Measurements from ENCODE around the gene DSCAM.

DSCAM gene

GRCh38 chr21:40496116-40496515 lies 350.8 kb downstream of the DSCAM start:
- no peak overlapping the region for H3K9ac ChIP-seq (ENCODE audit: low read depth, low read length)
- H3K36me3 ChIP-seq (ENCODE audit: insufficient read depth, low read length) = no peaks in the 10 kb centered on the region
- no peaks in the 10 kb centered on the region for H3K27me3 ChIP-seq (ENCODE audit: insufficient read depth, low read length)
- no peak overlapping the region for H3K27ac ChIP-seq (ENCODE audit: low read depth, low read length)
- H3K4me3 ChIP-seq (ENCODE audit: low read length) = no peak overlapping the region
- H3K9me3 ChIP-seq (ENCODE audit: insufficient read depth, low read depth, low read length) = peaks cover 7% of the 10 kb centered on the region; the same call in 1 of the 2 replicates
- no peaks in the 10 kb centered on the region for H3K4me1 ChIP-seq (ENCODE audit: insufficient read depth, low read length)

- H3K4me1 ChIP-seq (ENCODE audit: insufficient read depth, low read length) = no peaks in the 10 kb centered on the region
- 93% methylated on average over 1 of the region's 1 CpG for WGBS
- peaks cover 7% of the 10 kb centered on the region; the same call in 1 of the 2 replicates for H3K9me3 ChIP-seq (ENCODE audit: insufficient read depth, low read depth, low read length)
- no peak overlapping the region for H3K27ac ChIP-seq (ENCODE audit: low read depth, low read length)
- H3K4me3 ChIP-seq (ENCODE audit: low read length) = no peak overlapping the region
- H3K27me3 ChIP-seq (ENCODE audit: insufficient read depth, low read length) = no peaks in the 10 kb centered on the region
- no peak overlapping the region for H3K9ac ChIP-seq (ENCODE audit: low read depth, low read length)
- H3K36me3 ChIP-seq (ENCODE audit: insufficient read depth, low read length) = no peaks in the 10 kb centered on the region
Measured at GRCh38 chr21:40490408-40490807, 356.6 kb downstream of the DSCAM start.

GRCh38 chr21:40489001-40489400 lies 358.0 kb downstream of the DSCAM start:
- Histone ChIP-seq H3K27me3 (ENCODE audit: insufficient read depth, low read length) (no peaks in the 10 kb centered on the region), H3K4me3 (ENCODE audit: low read length) (no peak overlapping the region), H3K36me3 (ENCODE audit: insufficient read depth, low read length) (no peaks in the 10 kb centered on the region), H3K27ac (ENCODE audit: low read depth, low read length) (no peak overlapping the region), H3K4me1 (ENCODE audit: insufficient read depth, low read length) (no peaks in the 10 kb centered on the region), H3K9ac (ENCODE audit: low read depth, low read length) (no peak overlapping the region), H3K9me3 (ENCODE audit: insufficient read depth, low read depth, low read length) (peaks cover 7% of the 10 kb centered on the region; the same call in 1 of the 2 replicates)
- WGBS = 100% methylated on average over 1 of the region's 1 CpG

GRCh38 chr21:40481764-40482163 lies 365.2 kb downstream of the DSCAM start:
- Histone ChIP-seq H3K36me3 (ENCODE audit: insufficient read depth, low read length) (no peaks in the 10 kb centered on the region), H3K9me3 (ENCODE audit: insufficient read depth, low read depth, low read length) (no peaks in the 10 kb centered on the region), H3K27ac (ENCODE audit: low read depth, low read length) (no peak overlapping the region), H3K27me3 (ENCODE audit: insufficient read depth, low read length) (no peaks in the 10 kb centered on the region), H3K4me3 (ENCODE audit: low read length) (no peak overlapping the region), H3K9ac (ENCODE audit: low read depth, low read length) (no peak overlapping the region), H3K4me1 (ENCODE audit: insufficient read depth, low read length) (no peaks in the 10 kb centered on the region)
- 94% methylated on average over 9 of the region's 9 CpGs for WGBS

GRCh38 chr21:40474513-40474912 lies 372.4 kb downstream of the DSCAM start:
- H3K27ac ChIP-seq (ENCODE audit: low read depth, low read length) = no peak overlapping the region
- WGBS = 94% methylated on average over 15 of the region's 15 CpGs
- H3K36me3 ChIP-seq (ENCODE audit: insufficient read depth, low read length) = no peaks in the 10 kb centered on the region
- no peak overlapping the region for H3K4me3 ChIP-seq (ENCODE audit: low read length)
- no peaks in the 10 kb centered on the region for H3K4me1 ChIP-seq (ENCODE audit: insufficient read depth, low read length)
- no peaks in the 10 kb centered on the region for H3K9me3 ChIP-seq (ENCODE audit: insufficient read depth, low read depth, low read length)
- no peak overlapping the region for H3K9ac ChIP-seq (ENCODE audit: low read depth, low read length)
- H3K27me3 ChIP-seq (ENCODE audit: insufficient read depth, low read length) = no peaks in the 10 kb centered on the region

GRCh38 chr21:40472013-40472412 lies 374.9 kb downstream of the DSCAM start:
- WGBS = 97% methylated on average over 2 of the region's 4 CpGs
- H3K4me1 ChIP-seq (ENCODE audit: insufficient read depth, low read length) = no peaks in the 10 kb centered on the region
- H3K27me3 ChIP-seq (ENCODE audit: insufficient read depth, low read length) = no peaks in the 10 kb centered on the region
- no peak overlapping the region for H3K9ac ChIP-seq (ENCODE audit: low read depth, low read length)
- no peak overlapping the region for H3K4me3 ChIP-seq (ENCODE audit: low read length)
- H3K27ac ChIP-seq (ENCODE audit: low read depth, low read length) = no peak overlapping the region
- H3K36me3 ChIP-seq (ENCODE audit: insufficient read depth, low read length) = no peaks in the 10 kb centered on the region
- H3K9me3 ChIP-seq (ENCODE audit: insufficient read depth, low read depth, low read length) = no peaks in the 10 kb centered on the region

GRCh38 chr21:40471103-40471502 lies 375.9 kb downstream of the DSCAM start:
- H3K27me3 ChIP-seq (ENCODE audit: insufficient read depth, low read length) = no peaks in the 10 kb centered on the region
- H3K27ac ChIP-seq (ENCODE audit: low read depth, low read length) = no peak overlapping the region
- H3K4me3 ChIP-seq (ENCODE audit: low read length) = no peak overlapping the region
- no peak overlapping the region for H3K9ac ChIP-seq (ENCODE audit: low read depth, low read length)
- no peaks in the 10 kb centered on the region for H3K4me1 ChIP-seq (ENCODE audit: insufficient read depth, low read length)
- H3K9me3 ChIP-seq (ENCODE audit: insufficient read depth, low read depth, low read length) = no peaks in the 10 kb centered on the region
- no peaks in the 10 kb centered on the region for H3K36me3 ChIP-seq (ENCODE audit: insufficient read depth, low read length)
- WGBS = 95% methylated on average over 2 of the region's 2 CpGs

GRCh38 chr21:40466893-40467483 lies 380.0 kb downstream of the DSCAM start:
- no peaks in the 10 kb centered on the region for H3K27me3 ChIP-seq (ENCODE audit: insufficient read depth, low read length)
- no peaks in the 10 kb centered on the region for H3K4me1 ChIP-seq (ENCODE audit: insufficient read depth, low read length)
- H3K36me3 ChIP-seq (ENCODE audit: insufficient read depth, low read length) = no peaks in the 10 kb centered on the region
- no peak overlapping the region for H3K4me3 ChIP-seq (ENCODE audit: low read length)
- H3K27ac ChIP-seq (ENCODE audit: low read depth, low read length) = no peak overlapping the region
- no peaks in the 10 kb centered on the region for H3K9me3 ChIP-seq (ENCODE audit: insufficient read depth, low read depth, low read length)
- WGBS = 82% methylated on average over 1 of the region's 1 CpG
- no peak overlapping the region for H3K9ac ChIP-seq (ENCODE audit: low read depth, low read length)

- Histone ChIP-seq H3K27ac (ENCODE audit: low read depth, low read length) (no peak overlapping the region), H3K9me3 (ENCODE audit: insufficient read depth, low read depth, low read length) (no peaks in the 10 kb centered on the region), H3K4me1 (ENCODE audit: insufficient read depth, low read length) (no peaks in the 10 kb centered on the region), H3K36me3 (ENCODE audit: insufficient read depth, low read length) (no peaks in the 10 kb centered on the region), H3K9ac (ENCODE audit: low read depth, low read length) (no peak overlapping the region), H3K4me3 (ENCODE audit: low read length) (no peak overlapping the region), H3K27me3 (ENCODE audit: insufficient read depth, low read length) (no peaks in the 10 kb centered on the region)
- WGBS = 95% methylated on average over 7 of the region's 7 CpGs
Measured at GRCh38 chr21:40465382-40465781, 381.6 kb downstream of the DSCAM start.

GRCh38 chr21:40463176-40463575 lies 383.8 kb downstream of the DSCAM start:
- 93% methylated on average over 2 of the region's 2 CpGs for WGBS
- Histone ChIP-seq H3K9ac (ENCODE audit: low read depth, low read length) (no peak overlapping the region), H3K4me3 (ENCODE audit: low read length) (no peak overlapping the region), H3K36me3 (ENCODE audit: insufficient read depth, low read length) (no peaks in the 10 kb centered on the region), H3K27me3 (ENCODE audit: insufficient read depth, low read length) (no peaks in the 10 kb centered on the region), H3K9me3 (ENCODE audit: insufficient read depth, low read depth, low read length) (no peaks in the 10 kb centered on the region), H3K27ac (ENCODE audit: low read depth, low read length) (no peak overlapping the region), H3K4me1 (ENCODE audit: insufficient read depth, low read length) (no peaks in the 10 kb centered on the region)

- Histone ChIP-seq H3K36me3 (ENCODE audit: insufficient read depth, low read length) (no peaks in the 10 kb centered on the region), H3K9ac (ENCODE audit: low read depth, low read length) (no peak overlapping the region), H3K27me3 (ENCODE audit: insufficient read depth, low read length) (no peaks in the 10 kb centered on the region), H3K9me3 (ENCODE audit: insufficient read depth, low read depth, low read length) (no peaks in the 10 kb centered on the region), H3K4me1 (ENCODE audit: insufficient read depth, low read length) (no peaks in the 10 kb centered on the region), H3K4me3 (ENCODE audit: low read length) (no peak overlapping the region), H3K27ac (ENCODE audit: low read depth, low read length) (no peak overlapping the region)
- no CpG with 5 or more reads among the region's 1 CpG for WGBS
Measured at GRCh38 chr21:40461008-40461407, 385.9 kb downstream of the DSCAM start.

- Histone ChIP-seq H3K9ac (ENCODE audit: low read depth, low read length) (no peak overlapping the region), H3K4me3 (ENCODE audit: low read length) (no peak overlapping the region), H3K4me1 (ENCODE audit: insufficient read depth, low read length) (no peaks in the 10 kb centered on the region), H3K9me3 (ENCODE audit: insufficient read depth, low read depth, low read length) (no peaks in the 10 kb centered on the region), H3K27ac (ENCODE audit: low read depth, low read length) (no peak overlapping the region), H3K36me3 (ENCODE audit: insufficient read depth, low read length) (no peaks in the 10 kb centered on the region), H3K27me3 (ENCODE audit: insufficient read depth, low read length) (no peaks in the 10 kb centered on the region)
- WGBS = no CpG with 5 or more reads among the region's 2 CpGs
Measured at GRCh38 chr21:40457741-40458140, 389.2 kb downstream of the DSCAM start.

Measured in HUES64 (cell line).